ENCODE results near the gene MKI67.

- TF ChIP-seq POLR2AphosphoS5 (IDR thresholded peaks at IDR 0.05) (no peak), CTCF (IDR thresholded peaks at IDR 0.05) (no peak)
Measured at GRCh38 chr10:128121750-128122412, 4.3 kb downstream of the MKI67 start.
